IPS-18c (cell line): ENCODE results near the gene C1orf115.
"Not testable (repeated sequence)": the region's sequence is repeated elsewhere in the genome, so short reads cannot be mapped to it uniquely, and the experiment has no call there.

Experiments used
- H3K4me3 ChIP-seq: 2 replicates; pipeline ENCODE4 v1.7.0; 2013; ENCODE audit warnings: low read depth, mild to moderate bottlenecking, low read length, moderate library complexity; ENCODE audit not compliant: insufficient read depth
- H3K9me3 ChIP-seq: one replicate; pipeline ENCODE4 v1.6.1; 2013; ENCODE audit warnings: mild to moderate bottlenecking, low read length, moderate library complexity; ENCODE audit not compliant: control insufficient read depth, insufficient read depth

C1orf115 gene, protein sequence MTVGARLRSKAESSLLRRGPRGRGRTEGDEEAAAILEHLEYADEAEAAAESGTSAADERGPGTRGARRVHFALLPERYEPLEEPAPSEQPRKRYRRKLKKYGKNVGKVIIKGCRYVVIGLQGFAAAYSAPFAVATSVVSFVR

DNA sequence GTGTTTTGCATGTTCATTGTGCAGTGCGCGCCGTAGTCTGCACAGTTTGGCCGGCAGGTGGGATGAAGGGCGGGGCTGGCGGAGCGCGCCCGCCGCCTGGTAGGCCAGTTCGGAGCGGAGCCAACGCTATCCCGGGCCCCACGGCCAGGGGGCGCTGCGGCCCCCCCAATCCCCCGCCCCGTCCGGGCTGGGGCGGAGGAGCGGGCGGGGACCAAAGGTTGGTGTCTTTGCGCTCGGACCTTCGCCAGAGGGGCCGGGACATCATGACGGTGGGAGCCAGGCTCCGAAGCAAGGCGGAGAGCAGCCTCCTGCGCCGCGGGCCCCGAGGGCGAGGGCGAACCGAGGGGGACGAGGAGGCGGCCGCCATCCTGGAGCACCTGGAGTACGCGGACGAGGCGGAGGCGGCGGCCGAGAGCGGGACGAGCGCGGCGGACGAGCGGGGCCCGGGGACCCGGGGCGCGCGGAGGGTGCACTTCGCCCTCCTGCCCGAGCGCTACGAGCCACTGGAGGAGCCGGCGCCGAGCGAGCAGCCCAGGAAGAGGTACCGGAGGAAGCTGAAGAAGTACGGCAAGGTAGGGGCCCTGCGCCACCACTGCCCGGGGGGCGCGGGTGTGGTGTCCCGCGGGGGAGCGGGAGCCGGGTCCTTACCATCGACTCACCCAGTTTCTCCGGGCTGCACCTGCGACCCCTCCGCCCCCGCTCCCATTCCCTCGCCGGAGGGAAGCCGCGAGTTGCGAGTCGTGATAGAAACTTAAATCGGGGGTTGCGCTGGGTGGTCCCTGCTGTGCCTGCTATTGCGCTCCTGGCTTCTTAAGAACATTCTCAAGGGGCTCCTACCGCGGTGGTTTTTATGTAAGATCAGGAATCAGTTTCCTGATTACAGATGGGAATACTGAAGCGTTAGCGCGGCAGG is at the start of gene C1orf115:
Gene C1orf115 (plus strand): TSS at position 224 of the 913 bp plus-strand sequence. CDS start 40 bp downstream, at position 264.
- Histone ChIP-seq H3K9me3 (no peaks in the 10 kb centered on the region), H3K4me3 (peak within 1 kb of the TSS; percentile 84)

DNA sequence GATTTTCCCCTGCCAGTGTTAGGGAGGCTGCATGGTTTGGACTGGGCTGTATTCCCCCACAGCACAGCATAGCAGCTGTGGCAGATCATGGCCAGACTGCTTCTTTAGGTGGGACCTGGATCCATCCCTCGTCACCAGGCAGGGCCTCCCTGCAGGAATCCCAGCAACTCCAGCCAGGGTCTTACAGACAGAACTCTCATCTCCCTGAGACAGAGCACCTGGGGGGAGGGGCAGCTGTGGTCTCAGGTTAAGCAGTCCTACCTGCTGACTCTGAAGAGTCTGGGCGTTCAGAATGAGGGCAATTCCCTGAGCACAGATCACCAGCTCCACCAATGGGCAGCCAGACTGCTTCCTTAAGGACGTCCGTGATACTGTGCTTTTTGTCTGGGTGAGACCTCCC is 47.9 kb upstream of the C1orf115 start:
- H3K9me3 ChIP-seq, result peaks cover 4% of the 10 kb centered on the region
- no peak overlapping the region for H3K4me3 ChIP-seq

DNA sequence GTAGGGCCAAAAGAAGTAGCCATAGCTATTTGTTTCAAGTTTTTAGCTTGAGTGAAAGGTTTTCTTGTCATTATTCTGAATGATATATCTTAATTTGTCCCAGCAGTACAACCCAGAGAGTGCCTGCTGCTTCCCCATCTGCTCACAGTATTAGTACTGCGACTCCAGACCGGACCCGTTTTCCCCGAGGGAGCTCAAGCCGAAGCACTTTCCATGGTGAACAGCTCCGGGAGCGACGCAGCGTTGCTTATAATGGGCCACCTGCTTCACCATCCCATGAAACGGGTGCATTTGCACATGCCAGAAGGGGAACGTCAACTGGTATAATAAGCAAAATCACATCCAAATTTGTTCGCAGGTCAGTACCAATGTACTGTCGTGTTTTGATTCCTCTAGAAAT is 37.2 kb upstream of the C1orf115 start:
- H3K9me3 ChIP-seq, result no peaks in the 10 kb centered on the region
- H3K4me3 ChIP-seq, result no peak overlapping the region

DNA sequence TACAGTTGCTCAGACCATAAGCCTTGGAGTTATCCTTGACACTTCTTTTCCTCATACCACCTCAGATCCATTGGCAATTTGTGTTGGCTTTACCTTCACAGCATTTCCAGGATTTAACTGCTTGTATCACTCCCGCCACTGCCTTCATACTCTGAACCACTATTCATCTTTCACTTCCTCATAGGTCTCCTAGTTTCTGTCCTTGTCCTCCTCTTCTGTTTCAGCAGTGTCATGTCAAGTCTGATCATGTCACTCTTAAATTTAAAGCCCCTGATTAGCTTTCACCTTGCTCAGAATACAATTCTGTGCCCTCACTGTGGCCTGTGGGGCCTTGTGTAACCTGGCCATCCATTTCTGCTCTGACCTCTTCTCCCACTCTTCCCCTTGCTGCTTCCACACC is 34.7 kb upstream of the C1orf115 start:
- Histone ChIP-seq H3K9me3 (no peaks in the 10 kb centered on the region), H3K4me3 (no peak overlapping the region)

DNA sequence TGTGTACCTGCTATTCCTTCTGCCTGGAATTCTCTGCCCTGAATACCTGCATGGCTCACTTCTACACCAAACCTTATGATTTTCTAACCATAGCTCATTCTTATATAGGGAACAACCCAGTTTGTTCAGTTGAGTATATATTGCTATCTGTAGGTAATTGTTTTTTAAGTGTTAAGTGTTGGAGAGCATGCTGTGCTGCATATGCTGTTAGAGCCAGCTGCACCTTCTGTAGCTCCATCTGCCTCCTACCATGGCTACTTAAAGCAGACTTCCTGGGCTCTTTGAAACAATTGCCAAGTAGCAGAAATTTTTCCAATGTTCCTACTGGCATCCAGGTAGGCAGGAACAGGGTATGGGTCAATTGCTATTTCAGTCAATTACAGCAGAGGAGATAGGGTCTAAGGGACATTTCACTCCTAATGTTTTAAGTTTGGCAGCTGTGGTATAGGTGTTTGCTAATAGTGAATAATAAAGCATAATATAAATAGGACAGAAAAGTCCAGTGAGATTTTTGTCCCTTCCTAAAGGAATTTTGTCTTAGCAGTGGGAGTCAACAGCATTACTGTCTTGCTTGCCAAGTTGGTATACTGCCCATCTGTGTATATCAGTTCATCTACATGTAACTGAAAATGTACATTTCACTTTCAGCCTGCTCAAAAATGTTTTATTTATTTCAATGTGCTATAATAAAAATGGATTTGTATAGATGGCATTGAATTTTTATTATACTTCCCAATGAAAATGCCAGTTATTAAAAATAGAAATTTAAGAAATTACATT is 34.0 kb upstream of the C1orf115 start:
- Histone ChIP-seq H3K4me3 (no peak overlapping the region), H3K9me3 (no peaks in the 10 kb centered on the region)

DNA sequence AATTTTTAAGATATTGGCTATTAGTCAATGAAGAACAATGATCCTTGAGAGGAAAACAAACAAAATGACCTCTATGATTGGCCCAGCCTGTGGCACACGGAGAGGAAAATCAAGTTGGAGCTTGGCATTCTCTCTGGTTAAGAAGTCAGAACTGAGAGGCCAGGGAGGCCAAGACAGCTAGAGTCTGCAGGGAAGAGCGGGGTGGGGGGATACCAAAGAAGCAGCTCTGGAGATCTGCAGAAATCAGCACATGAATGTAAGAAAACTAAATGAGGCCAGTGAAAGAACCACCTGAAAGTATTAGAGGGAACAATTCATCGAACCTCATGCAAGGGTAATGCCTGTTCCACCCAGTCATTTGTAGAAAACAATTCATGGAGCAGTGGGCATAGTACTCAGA is 23.8 kb upstream of the C1orf115 start:
- Histone ChIP-seq H3K9me3 (no peaks in the 10 kb centered on the region), H3K4me3 (no peak overlapping the region)

DNA sequence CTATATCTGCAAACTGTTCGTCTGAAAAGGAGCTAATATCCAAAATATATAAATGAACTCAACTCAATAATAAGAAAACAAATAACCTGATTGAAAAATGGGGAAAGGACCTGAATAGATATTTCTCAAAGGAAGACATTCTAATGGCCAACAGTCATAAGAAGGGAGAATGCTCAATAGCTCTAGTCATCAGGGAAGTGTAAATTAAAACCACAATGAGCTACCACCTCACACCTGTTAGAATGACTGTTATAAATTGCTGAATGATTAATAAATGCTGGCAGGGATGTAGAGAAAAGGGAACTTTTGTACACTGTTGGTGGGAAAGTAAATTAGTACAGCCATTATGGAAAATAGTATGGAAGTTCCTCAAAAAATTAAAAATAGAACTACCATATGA is 21.2 kb upstream of the C1orf115 start:
- Histone ChIP-seq H3K9me3 (no peaks in the 10 kb centered on the region), H3K4me3 (no peak overlapping the region)

DNA sequence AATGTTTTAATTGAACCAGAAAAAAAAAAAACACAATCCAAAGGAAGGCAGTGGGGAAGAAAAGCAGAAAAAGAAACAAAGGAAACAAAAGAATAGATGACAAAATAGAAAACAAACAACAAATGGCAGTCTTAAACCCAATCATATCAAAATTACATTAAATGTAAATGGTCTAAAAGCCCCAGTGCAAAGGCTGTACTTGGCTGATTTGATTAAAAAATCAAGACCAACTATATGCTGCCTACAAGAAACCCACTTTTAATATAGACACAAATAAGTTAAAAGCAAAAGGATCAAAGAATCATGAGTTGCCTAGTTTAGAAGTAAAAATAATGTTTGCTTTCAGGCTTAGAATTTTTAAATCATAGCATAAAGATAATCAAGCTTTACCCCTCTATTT is 19.8 kb upstream of the C1orf115 start:
- Histone ChIP-seq H3K9me3 (no peaks in the 10 kb centered on the region), H3K4me3 (no peak overlapping the region)

DNA sequence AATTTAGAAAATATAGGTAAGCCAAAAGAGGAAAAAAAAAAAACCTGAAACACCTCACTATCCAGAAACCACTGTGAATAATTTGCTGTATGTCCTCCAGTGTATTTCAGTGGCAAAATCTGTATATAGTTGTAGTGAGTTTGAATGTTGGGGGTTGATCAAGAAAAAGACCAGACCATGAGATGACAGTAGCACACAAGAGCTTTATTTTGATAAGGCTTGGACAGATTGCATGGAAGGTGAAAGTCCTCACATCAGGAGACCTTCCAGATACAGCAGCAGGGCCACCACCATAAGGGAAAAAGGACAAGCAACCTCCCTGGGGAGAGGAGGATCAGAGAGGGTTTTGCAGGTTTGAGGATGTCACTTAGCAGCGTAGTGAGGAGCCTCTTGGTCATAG is 16.2 kb upstream of the C1orf115 start:
- Histone ChIP-seq H3K4me3 (no peak overlapping the region), H3K9me3 (no peaks in the 10 kb centered on the region)

DNA sequence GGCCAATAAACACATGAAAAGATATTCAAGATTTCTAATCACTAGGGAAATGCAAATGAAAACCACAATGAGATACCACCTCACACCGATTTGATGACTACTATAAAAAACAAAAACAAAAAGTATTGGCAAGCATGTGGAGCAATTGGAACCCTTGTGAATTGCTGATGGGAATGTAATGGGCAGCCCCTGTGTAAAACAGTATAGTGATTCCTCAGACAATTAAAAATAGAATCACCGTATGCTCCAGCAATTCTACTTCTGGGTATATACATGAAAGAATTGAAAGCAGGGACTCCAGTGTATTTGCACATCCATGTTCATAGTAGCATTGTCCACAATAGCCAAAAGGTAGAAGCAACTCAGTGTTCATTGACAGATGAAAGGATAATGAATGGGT is 12.9 kb upstream of the C1orf115 start:
- Histone ChIP-seq H3K9me3 (no peaks in the 10 kb centered on the region), H3K4me3 (no peak overlapping the region)

DNA sequence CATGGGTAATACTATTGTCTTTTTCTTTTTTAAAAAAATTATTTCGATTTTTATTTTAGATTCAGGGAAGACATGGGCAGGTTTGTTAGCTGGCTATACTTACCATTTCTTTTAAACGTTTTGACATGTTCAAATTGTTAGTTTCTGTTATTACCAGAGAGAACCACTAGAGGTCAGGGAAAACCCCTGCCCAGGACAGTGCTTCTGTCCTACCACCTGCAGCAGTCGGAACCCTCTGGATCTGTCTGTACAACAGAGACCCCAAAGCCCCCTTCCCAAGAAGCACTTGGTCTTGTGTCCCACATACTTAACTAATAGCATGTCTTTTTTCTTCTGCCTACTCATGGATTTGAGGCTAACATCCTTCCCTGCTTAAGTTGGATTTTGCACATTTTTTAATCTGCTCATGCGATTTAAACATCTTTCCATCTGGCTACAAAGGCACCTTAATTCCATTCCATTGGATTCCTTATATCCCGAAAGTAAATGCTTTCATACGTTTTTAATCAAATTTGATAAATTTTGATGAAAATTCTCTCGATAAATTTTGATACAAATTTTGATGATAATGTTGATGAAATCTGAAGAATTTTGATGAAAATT is 10.0 kb upstream of the C1orf115 start:
- Histone ChIP-seq H3K9me3 (no peaks in the 10 kb centered on the region), H3K4me3 (no peak overlapping the region)

DNA sequence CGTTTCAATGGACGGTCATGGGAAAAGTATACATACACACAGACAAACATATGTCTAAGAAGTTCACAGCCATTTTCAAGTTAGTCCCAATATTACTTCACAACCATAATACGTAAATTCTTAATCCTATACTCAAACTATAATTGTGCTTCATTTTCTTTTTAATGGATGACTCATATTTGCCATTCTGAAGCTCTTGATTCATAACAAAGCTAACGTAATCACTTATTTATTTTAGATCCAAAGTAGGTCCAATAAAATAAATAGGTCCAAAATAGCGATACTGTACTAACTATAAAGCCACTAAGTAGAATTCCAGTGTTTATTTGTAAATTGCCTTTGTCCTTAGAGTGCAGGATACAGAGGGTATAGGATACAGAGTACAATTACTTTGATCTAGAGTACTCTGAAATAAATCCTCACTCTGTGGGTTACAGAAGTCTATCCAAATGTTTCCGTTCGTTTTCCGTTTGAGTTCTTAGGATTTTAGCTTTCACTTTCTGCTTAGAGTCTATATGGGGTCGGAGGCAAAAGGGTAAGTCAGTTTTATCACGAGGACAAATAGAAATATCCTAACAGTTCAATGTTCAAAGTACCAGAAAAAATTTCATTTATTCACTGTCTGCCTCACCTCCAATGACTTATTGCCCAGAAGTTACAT is 8.8 kb upstream of the C1orf115 start:
- H3K4me3 ChIP-seq, result no peak overlapping the region
- no peaks in the 10 kb centered on the region for H3K9me3 ChIP-seq

DNA sequence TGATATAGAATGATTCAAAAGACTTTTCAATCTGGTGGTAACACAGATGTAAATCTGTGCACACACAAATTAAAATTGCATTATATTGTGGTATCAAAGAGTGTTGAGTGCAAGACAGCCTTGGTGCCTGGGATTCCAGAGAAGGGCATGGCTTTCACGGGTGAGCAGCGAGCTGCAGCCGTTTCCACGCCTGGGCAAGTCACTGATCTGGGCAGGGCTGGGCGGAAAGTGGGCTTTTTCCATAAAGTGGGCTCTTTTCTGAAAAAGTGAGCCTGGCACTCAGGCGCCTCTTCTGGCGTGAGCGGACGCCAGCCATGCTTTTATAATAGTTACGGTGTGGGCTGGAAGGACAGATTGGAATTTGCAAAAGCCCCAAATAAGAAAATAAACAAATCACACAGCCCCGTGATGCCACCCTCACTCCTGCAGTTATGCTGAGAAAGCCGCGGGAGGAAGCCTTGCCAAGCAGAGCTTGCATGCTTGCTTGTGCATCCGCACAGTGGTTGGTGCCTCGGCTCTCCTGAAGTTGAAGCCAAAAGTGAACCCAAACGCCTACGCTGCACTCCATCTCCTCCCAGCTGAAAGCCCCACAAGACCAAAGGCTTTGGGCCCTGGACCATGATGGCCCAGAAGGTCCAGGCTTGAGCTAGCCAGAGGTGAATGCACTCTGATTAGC is 7.1 kb upstream of the C1orf115 start:
- H3K4me3 ChIP-seq, result no peak overlapping the region

DNA sequence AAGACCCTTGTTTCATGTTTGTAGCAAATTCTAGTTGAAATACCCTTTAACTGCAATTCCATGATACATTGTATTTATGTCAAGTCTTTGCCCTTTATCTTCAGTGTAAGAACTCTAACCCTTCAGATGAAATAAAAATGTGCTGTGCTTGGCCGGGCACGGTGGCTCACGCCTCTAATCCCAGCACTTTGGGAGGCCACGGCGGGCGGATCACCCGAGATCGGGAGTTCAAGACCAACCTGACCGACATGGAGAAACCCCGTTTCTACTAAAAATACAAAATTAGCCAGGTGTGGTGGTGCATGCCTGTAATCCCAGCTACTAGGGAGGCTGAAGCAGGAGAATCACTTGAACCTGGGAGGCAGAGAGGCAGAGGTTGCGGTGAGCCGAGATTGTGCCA is 6.4 kb upstream of the C1orf115 start:
- not testable (repeated sequence) for H3K9me3 ChIP-seq, H3K4me3 ChIP-seq

More for the DNA sequence above, 7.1 kb upstream of the C1orf115 start:
- no peaks in the 10 kb centered on the region for H3K9me3 ChIP-seq

DNA sequence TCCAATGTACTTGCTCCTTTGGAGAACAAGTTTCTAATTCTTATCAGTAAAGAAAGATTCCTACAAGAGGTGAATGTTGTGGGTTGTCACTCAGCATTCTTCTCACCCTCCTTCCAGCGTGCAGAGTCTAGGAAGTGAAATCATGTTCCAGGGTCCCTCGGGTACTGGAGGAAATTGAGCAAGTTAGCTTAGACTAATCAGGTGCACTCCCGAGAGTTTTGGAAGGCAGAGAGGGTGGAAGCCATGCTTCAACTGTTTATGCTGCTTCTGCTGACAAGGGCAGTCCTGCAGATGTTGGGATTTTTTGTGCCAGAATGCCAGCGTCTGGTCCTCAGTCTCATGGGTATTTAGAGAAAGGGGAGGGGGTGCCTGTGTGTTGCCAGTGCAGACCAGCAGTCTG is 5.3 kb upstream of the C1orf115 start:
- Histone ChIP-seq H3K4me3 (no peak overlapping the region), H3K9me3 (no peaks in the 10 kb centered on the region)

DNA sequence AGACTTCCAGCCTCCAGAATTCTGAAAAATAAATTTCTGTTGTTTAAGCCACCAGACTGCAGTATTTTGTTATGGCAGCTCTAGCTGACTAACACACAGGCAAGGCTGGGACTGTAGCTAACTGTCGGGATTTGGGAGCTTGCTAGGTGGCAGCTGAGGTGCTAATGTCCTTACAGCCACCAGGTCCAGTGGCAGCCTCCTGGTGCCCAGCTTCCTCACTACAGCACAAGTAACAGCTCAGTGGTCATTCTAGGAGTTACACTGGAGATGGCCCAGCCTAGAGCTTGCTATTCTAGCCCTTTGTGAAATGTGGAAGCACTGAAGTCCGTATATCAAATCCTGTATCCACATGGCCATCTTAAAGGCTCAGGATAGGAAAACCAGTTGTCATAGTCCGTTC is 4.3 kb upstream of the C1orf115 start:
- no peaks in the 10 kb centered on the region for H3K9me3 ChIP-seq
- no peak overlapping the region for H3K4me3 ChIP-seq

DNA sequence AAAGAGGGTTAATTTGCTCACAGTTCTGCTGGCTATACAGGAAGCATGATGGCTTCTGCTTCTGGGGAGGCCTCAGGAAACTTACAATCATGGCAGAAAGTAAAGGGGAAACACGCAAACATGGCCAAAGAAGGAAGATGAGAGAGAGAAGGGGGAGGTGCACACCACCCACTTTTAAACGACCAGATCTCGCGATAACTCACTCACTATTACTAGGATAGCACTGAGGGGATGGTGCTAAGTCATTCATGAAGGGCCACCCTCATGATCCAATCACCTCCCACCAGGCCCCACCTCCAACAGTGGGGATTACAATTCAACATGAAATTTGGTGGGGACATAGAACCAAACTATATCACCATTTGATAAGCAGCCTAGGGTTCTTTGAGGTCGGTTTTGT is 2.4 kb upstream of the C1orf115 start:
- H3K4me3 ChIP-seq, result no peak overlapping the region
- no peaks in the 10 kb centered on the region for H3K9me3 ChIP-seq
